Erythroblast (primary cell): ENCODE measurements around the gene HEATR5A.

Source experiments
- GATA1 ChIP-seq: IDR thresholded peaks from 2 replicates; pipeline ENCODE4 v1.6.1; 2011; ENCODE audit warnings: low read depth, mild to moderate bottlenecking, control low read depth, low read length, moderate library complexity
- POLR2A ChIP-seq: IDR thresholded peaks from 2 replicates; pipeline ENCODE4 v1.6.1; 2011; ENCODE audit warnings: mild to moderate bottlenecking, low read length

GRCh38 chr14:31294746-31295405 lies 125.5 kb downstream of the HEATR5A start:
- no peak for TF ChIP-seq POLR2A
- no peak for TF ChIP-seq GATA1
